ENCODE measurements around the gene RNF41.
"Not testable (repeated sequence)": the region's sequence is repeated elsewhere in the genome, so short reads cannot be mapped to it uniquely, and the experiment has no call there.

RNF41 gene

DNA sequence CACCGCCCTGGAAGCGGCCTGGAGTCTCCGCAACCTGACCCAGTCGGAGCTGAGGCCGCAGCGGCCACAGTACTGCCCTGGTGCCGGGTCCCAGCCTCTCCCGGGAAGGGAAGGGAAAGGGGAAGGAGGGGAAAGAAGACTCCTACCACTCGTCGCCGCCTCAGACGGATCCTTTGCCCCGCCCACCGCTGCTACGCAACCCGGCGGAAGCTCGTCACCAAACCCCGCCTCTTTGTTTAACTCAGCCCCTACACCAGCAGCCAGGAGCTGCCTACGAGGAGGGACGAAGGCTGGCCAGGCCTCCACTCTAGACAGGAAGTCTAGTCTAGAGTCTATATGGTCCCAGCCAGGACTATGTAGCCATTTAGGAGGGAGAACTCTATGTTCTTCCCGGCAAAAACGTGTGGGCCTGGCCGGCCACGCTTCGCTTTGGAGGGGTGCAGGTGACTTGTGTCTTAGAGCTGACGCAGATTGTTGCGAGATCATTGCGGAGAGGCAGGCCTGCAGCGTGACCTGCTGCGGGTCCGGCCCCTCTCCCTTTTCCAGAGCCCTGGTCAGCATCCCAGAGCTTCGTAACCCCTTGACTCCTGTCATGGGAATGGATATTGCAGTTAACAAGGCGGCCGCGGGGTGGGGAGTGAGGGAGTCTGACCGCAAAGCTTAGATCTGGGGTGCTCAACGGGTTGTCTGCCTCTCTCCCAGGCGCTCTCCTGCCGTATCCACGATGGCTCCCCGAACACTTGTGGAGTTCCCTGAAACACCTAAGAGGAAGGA, at the start of gene RNF41:
Gene RNF41, minus strand, starts transcription at position 166 of the 774 bp plus-strand sequence. CDS start 7,875 bp downstream, outside the sequence.
- in situ Hi-C loops (cut with MboI; ENCODE audit: low pct_unique_long_range_greater_than_20kb, low sequenced_read_pairs, unreplicated experiment) = no loop called here
- TF ChIP-seq, protein P1, sequence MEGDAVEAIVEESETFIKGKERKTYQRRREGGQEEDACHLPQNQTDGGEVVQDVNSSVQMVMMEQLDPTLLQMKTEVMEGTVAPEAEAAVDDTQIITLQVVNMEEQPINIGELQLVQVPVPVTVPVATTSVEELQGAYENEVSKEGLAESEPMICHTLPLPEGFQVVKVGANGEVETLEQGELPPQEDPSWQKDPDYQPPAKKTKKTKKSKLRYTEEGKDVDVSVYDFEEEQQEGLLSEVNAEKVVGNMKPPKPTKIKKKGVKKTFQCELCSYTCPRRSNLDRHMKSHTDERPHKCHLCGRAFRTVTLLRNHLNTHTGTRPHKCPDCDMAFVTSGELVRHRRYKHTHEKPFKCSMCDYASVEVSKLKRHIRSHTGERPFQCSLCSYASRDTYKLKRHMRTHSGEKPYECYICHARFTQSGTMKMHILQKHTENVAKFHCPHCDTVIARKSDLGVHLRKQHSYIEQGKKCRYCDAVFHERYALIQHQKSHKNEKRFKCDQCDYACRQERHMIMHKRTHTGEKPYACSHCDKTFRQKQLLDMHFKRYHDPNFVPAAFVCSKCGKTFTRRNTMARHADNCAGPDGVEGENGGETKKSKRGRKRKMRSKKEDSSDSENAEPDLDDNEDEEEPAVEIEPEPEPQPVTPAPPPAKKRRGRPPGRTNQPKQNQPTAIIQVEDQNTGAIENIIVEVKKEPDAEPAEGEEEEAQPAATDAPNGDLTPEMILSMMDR (IDR thresholded peaks at IDR 0.05; ENCODE audit: extremely low read depth, insufficient read depth, missing control alignments) = no peak
- DNase-seq (ENCODE audit: low spot score) = peak; percentile 97

DNA sequence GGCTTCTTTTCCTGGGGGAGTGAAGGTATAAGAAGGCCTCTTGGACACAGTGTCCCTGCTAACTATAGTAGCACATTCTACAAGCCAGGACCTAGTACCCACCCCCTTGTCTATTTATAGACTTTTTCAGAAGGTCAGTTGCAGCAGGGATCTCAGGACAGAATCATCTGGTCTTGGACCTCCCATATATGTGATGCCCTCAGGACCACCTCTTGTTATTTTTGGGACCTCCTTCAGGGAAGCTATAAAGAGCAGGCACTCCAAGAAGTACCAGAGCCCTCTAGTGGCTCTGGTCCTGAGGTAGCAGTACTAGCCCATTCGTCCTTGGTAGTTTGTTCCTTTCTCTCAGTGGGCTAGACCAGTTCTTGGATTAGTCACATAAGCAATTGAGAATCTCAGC, 49.3 kb upstream of the RNF41 start:
- DNase-seq (ENCODE audit: low spot score) = no peak
- TF ChIP-seq, protein P1 (IDR thresholded peaks at IDR 0.05; ENCODE audit: extremely low read depth, insufficient read depth, missing control alignments) = peak; percentile 50
- in situ Hi-C loops (cut with MboI; ENCODE audit: low pct_unique_long_range_greater_than_20kb, low sequenced_read_pairs, unreplicated experiment) = no loop called here

DNA sequence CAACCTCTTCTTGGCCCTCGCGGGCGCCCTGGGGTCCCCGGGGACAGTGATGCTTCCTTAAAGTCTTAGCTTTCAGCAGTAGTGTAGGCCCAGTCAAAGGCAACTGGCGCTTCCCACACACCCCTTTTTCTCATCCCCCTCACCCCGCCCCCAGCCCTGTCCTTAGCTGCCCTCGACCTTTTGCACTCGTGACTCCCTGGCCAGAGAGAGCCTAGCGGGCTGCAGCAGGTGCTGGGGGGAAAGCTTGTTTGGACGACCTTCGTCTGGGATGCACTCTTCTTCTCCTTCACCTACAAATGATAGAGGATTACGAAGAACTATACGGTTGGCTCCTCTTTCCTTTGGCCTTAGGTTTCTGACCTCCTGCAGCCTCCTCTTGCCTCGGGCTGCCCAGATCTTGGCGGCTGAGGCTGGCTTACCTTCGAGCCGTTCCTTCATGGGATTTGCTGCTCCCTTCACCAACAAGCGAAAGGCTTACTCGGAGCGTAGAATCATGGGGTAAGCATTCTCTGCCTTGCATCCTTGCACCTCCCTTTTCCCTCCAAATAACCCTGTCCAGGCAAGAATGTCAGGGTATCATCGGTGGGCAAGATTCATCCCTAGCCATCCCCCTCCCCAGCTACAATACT, 45.8 kb upstream of the RNF41 start:
- no peak for DNase-seq (ENCODE audit: low spot score)
- in situ Hi-C loops (cut with MboI; ENCODE audit: low pct_unique_long_range_greater_than_20kb, low sequenced_read_pairs, unreplicated experiment) = no loop called here
- TF ChIP-seq, protein P1 (IDR thresholded peaks at IDR 0.05; ENCODE audit: extremely low read depth, insufficient read depth, missing control alignments) = no peak

DNA sequence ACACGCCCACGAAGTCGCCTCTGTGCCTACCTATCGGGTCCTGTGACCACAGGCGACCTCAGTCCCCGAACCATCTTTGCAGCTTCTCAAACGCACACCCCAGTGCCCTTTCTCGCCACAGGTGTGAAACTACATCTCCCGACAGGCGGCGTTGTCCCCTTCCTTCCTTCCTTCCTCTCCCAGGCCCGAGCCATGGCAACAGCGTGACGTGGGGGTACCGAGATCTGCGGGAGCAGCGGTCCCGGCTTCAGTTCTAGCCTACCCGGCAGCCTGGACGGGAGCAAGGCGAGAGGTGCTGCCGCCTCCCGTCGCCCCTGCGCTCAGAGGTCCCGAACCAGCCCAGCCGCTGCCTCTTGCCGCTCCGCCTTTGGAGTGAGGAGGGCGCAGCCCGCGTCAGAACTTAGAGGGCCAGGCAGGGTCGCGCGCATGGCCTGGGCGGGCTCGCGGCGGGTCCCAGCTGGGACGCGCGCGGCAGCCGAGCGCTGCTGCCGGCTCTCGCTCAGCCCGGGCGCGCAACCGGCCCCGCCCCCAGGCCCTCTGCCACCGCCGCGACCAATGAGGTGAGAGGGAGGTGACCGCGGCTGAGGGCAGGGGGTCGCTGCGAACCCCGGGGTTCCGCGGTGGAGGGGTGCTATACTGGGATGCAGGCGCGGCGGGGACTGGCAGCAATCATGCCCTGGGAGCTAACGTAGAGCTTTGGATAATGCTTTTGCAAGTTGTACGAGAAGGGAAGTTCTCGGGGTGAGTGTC, 45.1 kb upstream of the RNF41 start, which contains the start of gene COQ10A:
Gene COQ10A, plus strand, starts transcription at position 250 of the 750 bp plus-strand sequence. Its CDS starts 177 bp downstream, at position 427.
- TF ChIP-seq, protein P1 (IDR thresholded peaks at IDR 0.05; ENCODE audit: extremely low read depth, insufficient read depth, missing control alignments) = peak; percentile 44
- DNase-seq (ENCODE audit: low spot score) = peak; percentile 95
- in situ Hi-C loops (cut with MboI; ENCODE audit: low pct_unique_long_range_greater_than_20kb, low sequenced_read_pairs, unreplicated experiment) = no loop called here

DNA sequence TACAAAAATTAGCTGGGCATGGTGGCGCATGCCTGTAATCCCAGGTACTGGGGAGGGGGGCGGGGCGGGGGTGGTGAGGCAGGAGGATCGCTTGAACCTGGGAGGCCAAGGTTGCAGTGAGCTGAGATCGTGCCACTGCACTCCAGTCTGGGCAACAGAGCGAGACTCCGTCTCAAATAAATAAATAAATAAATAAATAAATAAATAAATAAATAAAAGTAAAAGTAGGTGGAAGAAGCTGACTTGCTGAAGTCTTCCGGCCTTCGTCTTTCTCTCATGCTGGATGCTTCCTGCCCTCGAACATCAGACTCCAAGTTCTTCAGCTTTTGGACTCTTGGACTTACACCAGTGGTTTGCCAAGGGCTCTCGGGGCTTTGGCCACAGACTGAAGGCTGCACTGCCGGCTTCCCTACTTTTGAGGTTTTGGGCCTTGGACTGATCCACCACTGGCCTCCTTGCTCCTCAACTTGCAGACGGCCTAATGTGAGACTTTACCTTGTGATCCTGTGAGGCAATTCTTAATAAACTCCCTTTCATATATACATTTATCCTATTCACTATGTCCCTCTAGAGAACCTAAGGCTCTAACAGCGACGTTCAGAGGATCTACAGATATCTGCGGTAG, 44.5 kb upstream of the RNF41 start:
- DNase-seq (ENCODE audit: low spot score); in situ Hi-C loops (cut with MboI; ENCODE audit: low pct_unique_long_range_greater_than_20kb, low sequenced_read_pairs, unreplicated experiment): not testable (repeated sequence)

DNA sequence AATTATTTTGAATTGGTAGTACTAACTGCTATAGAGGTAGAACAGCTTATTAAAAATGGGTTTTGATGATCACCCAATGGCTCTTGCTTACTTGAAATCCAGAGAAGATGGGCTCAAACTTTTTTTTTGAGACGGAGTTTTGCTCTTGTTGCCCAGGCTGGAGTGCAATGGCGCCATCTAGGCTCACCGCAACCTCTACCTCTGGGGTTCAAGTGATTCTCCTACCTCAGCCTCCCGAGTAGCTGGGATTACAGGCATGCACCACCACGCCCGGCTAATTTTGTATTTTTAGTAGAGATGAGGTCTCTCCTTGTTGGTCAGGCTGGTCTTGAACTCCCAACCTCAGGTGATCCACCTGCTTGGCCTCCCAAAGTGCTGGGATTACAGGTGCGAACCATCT, 41.2 kb upstream of the RNF41 start:
- DNase-seq (ENCODE audit: low spot score); in situ Hi-C loops (cut with MboI; ENCODE audit: low pct_unique_long_range_greater_than_20kb, low sequenced_read_pairs, unreplicated experiment): not testable (repeated sequence)

DNA sequence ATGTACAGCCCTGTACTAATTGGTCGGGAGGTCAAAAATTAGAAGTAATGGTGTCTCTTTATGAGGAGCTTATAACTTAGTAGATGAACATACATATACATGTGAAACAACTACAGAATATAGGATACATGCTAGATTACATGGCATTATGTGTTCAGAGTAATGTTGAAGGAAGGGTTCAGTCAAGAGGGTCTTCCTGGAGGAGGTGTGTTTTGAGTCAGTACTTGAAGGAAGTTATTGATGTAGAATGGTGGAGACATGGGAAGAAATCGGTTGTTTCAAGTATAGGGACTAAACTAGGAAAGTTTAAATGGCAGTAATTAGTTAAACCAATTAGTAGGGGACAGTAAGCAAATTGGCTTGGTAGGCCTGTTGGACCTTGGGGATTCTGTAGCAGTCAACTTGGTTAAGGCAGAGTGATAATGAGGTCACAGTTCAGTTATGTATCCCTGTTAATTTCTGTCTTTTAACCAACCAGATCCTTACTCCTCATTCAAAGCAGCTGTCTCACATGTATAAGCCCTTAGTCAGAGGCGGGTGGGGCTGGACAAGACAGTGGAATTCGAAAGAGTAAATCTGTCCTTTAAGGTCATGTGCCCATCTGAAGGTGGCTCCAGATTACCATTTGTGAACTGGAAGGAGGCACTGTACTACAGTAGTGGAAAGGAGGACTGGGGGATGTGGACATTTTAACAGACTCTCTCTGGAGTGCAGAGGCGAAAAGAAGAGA, 39.9 kb upstream of the RNF41 start:
- in situ Hi-C loops (cut with MboI; ENCODE audit: low pct_unique_long_range_greater_than_20kb, low sequenced_read_pairs, unreplicated experiment) = no loop called here
- DNase-seq (ENCODE audit: low spot score) = no peak
- TF ChIP-seq, protein P1 (IDR thresholded peaks at IDR 0.05; ENCODE audit: extremely low read depth, insufficient read depth, missing control alignments) = no peak
